22Rv1 (cell line): Measurements from ENCODE around the gene ATP13A1.

ENCODE experiments used
- ZFX ChIP-seq: fragments of 450-650 bp; IDR thresholded peaks from 2 replicates; pipeline ENCODE4 v1.6.1; 2017; ENCODE audit warnings: antibody characterized with exemption, borderline replicate concordance
- TF ChIP-seq, protein P1 (sequence below): fragments of 450-650 bp; IDR thresholded peaks from 2 replicates; pipeline ENCODE4 v1.5.1; 2017; ENCODE audit warnings: mild to moderate bottlenecking

GRCh38 chr19:19655641-19656343 is 7.7 kb downstream of the ATP13A1 start:
- TF ChIP-seq, protein P1, sequence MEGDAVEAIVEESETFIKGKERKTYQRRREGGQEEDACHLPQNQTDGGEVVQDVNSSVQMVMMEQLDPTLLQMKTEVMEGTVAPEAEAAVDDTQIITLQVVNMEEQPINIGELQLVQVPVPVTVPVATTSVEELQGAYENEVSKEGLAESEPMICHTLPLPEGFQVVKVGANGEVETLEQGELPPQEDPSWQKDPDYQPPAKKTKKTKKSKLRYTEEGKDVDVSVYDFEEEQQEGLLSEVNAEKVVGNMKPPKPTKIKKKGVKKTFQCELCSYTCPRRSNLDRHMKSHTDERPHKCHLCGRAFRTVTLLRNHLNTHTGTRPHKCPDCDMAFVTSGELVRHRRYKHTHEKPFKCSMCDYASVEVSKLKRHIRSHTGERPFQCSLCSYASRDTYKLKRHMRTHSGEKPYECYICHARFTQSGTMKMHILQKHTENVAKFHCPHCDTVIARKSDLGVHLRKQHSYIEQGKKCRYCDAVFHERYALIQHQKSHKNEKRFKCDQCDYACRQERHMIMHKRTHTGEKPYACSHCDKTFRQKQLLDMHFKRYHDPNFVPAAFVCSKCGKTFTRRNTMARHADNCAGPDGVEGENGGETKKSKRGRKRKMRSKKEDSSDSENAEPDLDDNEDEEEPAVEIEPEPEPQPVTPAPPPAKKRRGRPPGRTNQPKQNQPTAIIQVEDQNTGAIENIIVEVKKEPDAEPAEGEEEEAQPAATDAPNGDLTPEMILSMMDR = no peak
- no peak for TF ChIP-seq ZFX
